WTC11 (cell line): ENCODE measurements around the gene SLC6A18.

ENCODE experiments used
- ATF6 ChIP-seq: sonication (generic); formaldehyde crosslinking; IDR thresholded peaks from 2 replicates; pipeline ENCODE4 v1.8.1; 2023; ENCODE audit warnings: mild to moderate bottlenecking, missing genetic modification reagents
- E2F1 ChIP-seq: sonication (generic); formaldehyde crosslinking; IDR thresholded peaks from 2 replicates; pipeline ENCODE4 v1.8.0; 2022; ENCODE audit warnings: mild to moderate bottlenecking, missing genetic modification reagents
- FOXP1 ChIP-seq: sonication (generic); formaldehyde crosslinking; IDR thresholded peaks from 2 replicates; pipeline ENCODE4 v1.8.0; 2022; ENCODE audit warnings: missing genetic modification reagents, mild to moderate bottlenecking, moderate library complexity, borderline replicate concordance
- ZNF317 ChIP-seq: sonication (generic); formaldehyde crosslinking; IDR thresholded peaks from 2 replicates; pipeline ENCODE4 v1.8.1; 2023; ENCODE audit warnings: low read depth, mild to moderate bottlenecking, moderate library complexity, missing genetic modification reagents, borderline replicate concordance

- no peak for TF ChIP-seq ZNF317 (CRISPR knock-in tag)
- no peak for TF ChIP-seq E2F1 (CRISPR knock-in tag)
- TF ChIP-seq ATF6 (CRISPR knock-in tag), result no peak
- TF ChIP-seq FOXP1 (CRISPR knock-in tag), result no peak
These were observed 10.3 kb upstream of the SLC6A18 start for GRCh38 chr5:1214936-1215220.
